Right lobe of liver (tissue), 4 donors: ENCODE results near the gene LDLRAD4.
A peak's percentile ranks its signal among the peaks of the same experiment; 100 is the strongest.

Experiments
- POLR2A ChIP-seq: fragments of 450-650 bp; IDR thresholded peaks from one replicate; pipeline ENCODE4 v1.6.1; 2017; ENCODE audit warnings: antibody characterized with exemption, mild to moderate bottlenecking
- TF ChIP-seq, protein P1 (sequence below), 4 donors: fragments of 200-600 bp in 3 of 4; fragments of 450-650 bp in 1 of 4; IDR thresholded peaks; one replicate each; pipeline versions ENCODE4 v1.5.1 to v1.8.0; 2016 to 2022; ENCODE audit warnings: antibody characterized with exemption in 4 of 4, mild to moderate bottlenecking in 2 of 4
- donor health status: DM: no; HTN: no; CAD: no.
- donor health status: DM: no; HTN: no; CAD: no.
- donor health status: DM: no; HTN: yes; CAD: no.

DNA sequence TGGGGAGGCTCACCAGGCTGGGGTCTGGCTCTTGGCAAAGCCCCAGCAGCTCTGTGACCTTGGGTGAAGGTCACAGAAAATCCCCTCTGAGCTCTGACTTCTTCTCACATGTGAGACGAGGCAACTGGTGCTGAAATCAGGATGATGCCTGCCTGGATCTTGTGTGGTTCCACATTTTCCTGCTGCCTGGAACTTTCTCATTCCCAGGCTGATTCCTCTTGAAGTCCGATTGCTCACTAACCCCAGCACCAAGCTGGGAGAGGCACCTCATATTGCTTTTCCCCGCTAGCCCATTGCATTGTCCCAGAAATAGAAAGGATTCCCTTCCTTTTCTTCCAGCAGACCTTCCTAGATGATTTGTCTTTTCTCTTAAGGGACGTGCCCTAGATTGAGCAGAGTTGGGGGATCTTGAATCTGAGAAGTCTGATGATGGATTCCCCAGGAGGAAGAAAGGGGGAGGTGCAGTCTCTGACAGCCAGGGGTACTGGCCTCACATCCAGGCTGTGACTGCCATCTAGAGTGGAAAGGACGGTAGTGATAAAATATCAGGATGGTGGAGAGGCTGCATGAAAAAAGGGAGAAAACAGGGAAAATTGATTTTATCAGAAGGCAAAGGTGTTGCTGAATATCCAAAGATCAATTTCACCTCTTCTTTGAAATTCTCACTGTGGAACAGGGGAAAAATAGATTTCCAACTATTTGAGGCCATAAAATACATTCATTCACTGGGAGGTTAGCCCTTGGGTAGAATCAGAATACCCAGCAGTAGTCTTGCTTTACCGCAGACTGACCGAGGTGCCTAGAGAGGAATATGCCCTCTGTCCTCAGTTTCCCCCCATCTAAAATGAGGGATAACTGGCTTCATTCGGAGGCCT is 411.5 kb downstream of the LDLRAD4 start:
- no peak for TF ChIP-seq POLR2A
- TF ChIP-seq, protein P1, sequence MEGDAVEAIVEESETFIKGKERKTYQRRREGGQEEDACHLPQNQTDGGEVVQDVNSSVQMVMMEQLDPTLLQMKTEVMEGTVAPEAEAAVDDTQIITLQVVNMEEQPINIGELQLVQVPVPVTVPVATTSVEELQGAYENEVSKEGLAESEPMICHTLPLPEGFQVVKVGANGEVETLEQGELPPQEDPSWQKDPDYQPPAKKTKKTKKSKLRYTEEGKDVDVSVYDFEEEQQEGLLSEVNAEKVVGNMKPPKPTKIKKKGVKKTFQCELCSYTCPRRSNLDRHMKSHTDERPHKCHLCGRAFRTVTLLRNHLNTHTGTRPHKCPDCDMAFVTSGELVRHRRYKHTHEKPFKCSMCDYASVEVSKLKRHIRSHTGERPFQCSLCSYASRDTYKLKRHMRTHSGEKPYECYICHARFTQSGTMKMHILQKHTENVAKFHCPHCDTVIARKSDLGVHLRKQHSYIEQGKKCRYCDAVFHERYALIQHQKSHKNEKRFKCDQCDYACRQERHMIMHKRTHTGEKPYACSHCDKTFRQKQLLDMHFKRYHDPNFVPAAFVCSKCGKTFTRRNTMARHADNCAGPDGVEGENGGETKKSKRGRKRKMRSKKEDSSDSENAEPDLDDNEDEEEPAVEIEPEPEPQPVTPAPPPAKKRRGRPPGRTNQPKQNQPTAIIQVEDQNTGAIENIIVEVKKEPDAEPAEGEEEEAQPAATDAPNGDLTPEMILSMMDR (IDR thresholded peaks at IDR 0.05), result peak; percentile 62 to 80 (median 66)
